VCaP (cell line): ENCODE measurements around the gene CAMK1G.
A peak's percentile ranks its signal among the peaks of the same experiment; 100 is the strongest.

Experiments
- H3K27ac ChIP-seq: fragments of 450-650 bp; 2 replicates; pipeline ENCODE4 v1.5.1; 2017
- CTCF ChIP-seq: fragments of 450-650 bp; conservative IDR thresholded peaks from 2 replicates; pipeline ENCODE4 v1.5.1; 2017; ENCODE audit warnings: mild to moderate bottlenecking, moderate library complexity

The CAMK1G gene

GRCh38 chr1:209626346-209627026 is 43.0 kb downstream of the CAMK1G start:
- H3K27ac ChIP-seq: no peak overlapping the region
- no peak for TF ChIP-seq CTCF

GRCh38 chr1:209627027-209627731 is 43.7 kb downstream of the CAMK1G start:
- H3K27ac ChIP-seq: no peak overlapping the region
- no peak for TF ChIP-seq CTCF

GRCh38 chr1:209627732-209628196 is 44.2 kb downstream of the CAMK1G start:
- peak; percentile 96 for TF ChIP-seq CTCF

GRCh38 chr1:209628618-209629299 is 45.2 kb downstream of the CAMK1G start:
- no peak overlapping the region for H3K27ac ChIP-seq
- TF ChIP-seq CTCF: no peak

More at GRCh38 chr1:209627732-209628196, 44.2 kb downstream of the CAMK1G start:
- H3K27ac ChIP-seq: no peak overlapping the region

- TF ChIP-seq CTCF: no peak
- H3K27ac ChIP-seq: no peak overlapping the region
Observed at GRCh38 chr1:209629621-209630382, 46.3 kb downstream of the CAMK1G start.

GRCh38 chr1:209630383-209631225 is 47.1 kb downstream of the CAMK1G start:
- H3K27ac ChIP-seq: no peak overlapping the region
- TF ChIP-seq CTCF: no peak
